K562 (cell line): ENCODE data around the gene KPNA3. TPM values are rescaled to one million over a fixed set of nuclear protein-coding genes. Genes with fewer than 3 reads are reported as not detected.

Experiments
- CTBP1 ChIP-seq: fragments of 450-650 bp; IDR thresholded peaks from 2 replicates; pipeline ENCODE4 v1.6.1; 2016; ENCODE audit warnings: borderline replicate concordance
- EGR1 ChIP-seq: fragments of 450-650 bp; conservative IDR thresholded peaks from 2 replicates; pipeline ENCODE4 v1.6.1; 2017; ENCODE audit warnings: mild to moderate bottlenecking
- LEF1 ChIP-seq: fragments of 450-650 bp; IDR thresholded peaks from 2 replicates; pipeline ENCODE4 v1.6.1; 2016; ENCODE audit warnings: mild to moderate bottlenecking
- MAX ChIP-seq: sonication (generic); formaldehyde crosslinking; IDR thresholded peaks from 2 replicates; pipeline ENCODE4 v1.9.0; 2022; ENCODE audit warnings: mild to moderate bottlenecking, missing genetic modification reagents
- MCM2 ChIP-seq: fragments of 450-650 bp; IDR thresholded peaks from 2 replicates; pipeline ENCODE4 v1.6.1; 2017; ENCODE audit warnings: low read depth, mild to moderate bottlenecking
- MECOM ChIP-seq: fragments of 250-450 bp; sonication (Bioruptor Pico); IDR thresholded peaks from 2 replicates; pipeline ENCODE4 v1.8.0; 2022; ENCODE audit warnings: inconsistent platforms
- MXI1 ChIP-seq: IDR thresholded peaks from 2 replicates; pipeline ENCODE4 v1.6.1; 2011; ENCODE audit warnings: low read depth, mild to moderate bottlenecking, improper control_type of control experiment, low read length
- NFIX ChIP-seq: fragments of 250-450 bp; sonication (Bioruptor Pico); IDR thresholded peaks from 2 replicates; pipeline ENCODE4 v1.4.0; 2020; ENCODE audit warnings: low read depth, mild to moderate bottlenecking, moderate library complexity
- PML ChIP-seq: IDR thresholded peaks from 2 replicates; pipeline ENCODE4 v1.6.1; 2012; ENCODE audit warnings: low read length, inconsistent platforms
- SP1 ChIP-seq: sonication (generic); formaldehyde crosslinking; IDR thresholded peaks from 2 replicates; pipeline ENCODE4 v1.8.1; 2022; ENCODE audit warnings: mild to moderate bottlenecking, missing genetic modification reagents
- SREBF1 ChIP-seq: fragments of 150-350 bp; IDR thresholded peaks from 2 replicates; pipeline ENCODE4 v1.6.1; 2014; ENCODE audit warnings: antibody characterized with exemption, low read depth, low read length, borderline replicate concordance
- TAF1 ChIP-seq: IDR thresholded peaks from 2 replicates; pipeline ENCODE4 v1.6.1; 2011; ENCODE audit warnings: mild to moderate bottlenecking, low read length, moderate library complexity; ENCODE audit not compliant: insufficient read depth, control insufficient read depth, severe bottlenecking; ENCODE audit errors: extremely low read depth
- ZBTB7A ChIP-seq: IDR thresholded peaks from 2 replicates; pipeline ENCODE4 v1.6.1; 2011; ENCODE audit warnings: low read depth, mild to moderate bottlenecking, low read length, moderate library complexity, borderline replicate concordance; ENCODE audit not compliant: control insufficient read depth
- ZNF354B ChIP-seq: fragments of 250-450 bp; sonication (Bioruptor Pico); IDR thresholded peaks from 2 replicates; pipeline ENCODE4 v1.4.0; 2020
- ZNF436 ChIP-seq: fragments of 250-450, 450-650 bp; sonication (Bioruptor Pico); formaldehyde crosslinking; IDR thresholded peaks from 2 replicates; pipeline ENCODE4 v1.7.0; 2020; ENCODE audit warnings: mild to moderate bottlenecking
- ZNF785 ChIP-seq: fragments of 250-450 bp; sonication (Bioruptor Pico); IDR thresholded peaks from 2 replicates; pipeline ENCODE4 v1.4.0; 2020; ENCODE audit warnings: mild to moderate bottlenecking
- polyA plus RNA-seq, 8 experiments: library from polyadenylated mRNA; depleted of rRNA in 4 of 8; stranded (reverse) in 5 of 8; unstranded in 3 of 8; fragments of >200 nt; fragmentation: Nextera tagmentation in 2 of 8; fragmentation: Illumina TruSeq in 1 of 8; extraction: Ambion mirVana in 2 of 8; extraction: Trizol in 1 of 8; gene quantifications; 2 replicates each; pipeline versions ENCODE4 v1.2.1 to v1.2.3, GENCODE V29; 2011 to 2014; ENCODE audit warnings: inconsistent platforms in 1 of 8, missing spikeins in 1 of 8
- total RNA-seq, 7 experiments: library from RNA; depleted of rRNA in 6 of 7; stranded (reverse); fragments of >200 nt in 6 of 7; fragmentation: Illumina TruSeq in 2 of 7; extraction: Trizol in 2 of 7; gene quantifications; 2 replicates each; pipeline versions ENCODE4 v1.2.1 to v1.2.3, GENCODE V29; 2011 to 2021; ENCODE audit warnings: low replicate concordance in 1 of 7
- TF ChIP-seq, protein P1 (sequence below): fragments of 200-800 bp; sonication (Bioruptor generic); IDR thresholded peaks from 2 replicates; pipeline ENCODE4 v1.6.1; 2016; ENCODE audit warnings: missing genetic modification characterization, missing compliant biosample characterization
- TF ChIP-seq, protein P2 (sequence below), 2 experiments: fragments of 200-800 bp in 1 of 2; sonication (Bioruptor generic) in 1 of 2; sonication (generic) in 1 of 2; formaldehyde crosslinking in 1 of 2; IDR thresholded peaks in 1 of 2; conservative IDR thresholded peaks in 1 of 2; 2 replicates each; pipeline versions ENCODE4 v1.5.0 to v1.6.1; 2016 to 2020; ENCODE audit warnings: missing compliant biosample characterization in 1 of 2, missing genetic modification characterization in 1 of 2, missing genetic modification reagents in 1 of 2
- TF ChIP-seq, protein P3 (sequence below): sonication (generic); formaldehyde crosslinking; IDR thresholded peaks from 2 replicates; pipeline ENCODE4 v1.8.0; 2022; ENCODE audit warnings: mild to moderate bottlenecking, missing genetic modification reagents

KPNA3 gene
- total and polyA plus RNA-seq, 9 of the 15 experiments (the other 6 are each of a cell fraction or from before 2014, with no cell fraction given) = 8.5 to 23.4 (median 15.7) TPM

GRCh38 chr13:49690995-49691784, 101.3 kb downstream of the KPNA3 start, which contains the start of gene EBPL (continued):
- TF ChIP-seq, protein P1, sequence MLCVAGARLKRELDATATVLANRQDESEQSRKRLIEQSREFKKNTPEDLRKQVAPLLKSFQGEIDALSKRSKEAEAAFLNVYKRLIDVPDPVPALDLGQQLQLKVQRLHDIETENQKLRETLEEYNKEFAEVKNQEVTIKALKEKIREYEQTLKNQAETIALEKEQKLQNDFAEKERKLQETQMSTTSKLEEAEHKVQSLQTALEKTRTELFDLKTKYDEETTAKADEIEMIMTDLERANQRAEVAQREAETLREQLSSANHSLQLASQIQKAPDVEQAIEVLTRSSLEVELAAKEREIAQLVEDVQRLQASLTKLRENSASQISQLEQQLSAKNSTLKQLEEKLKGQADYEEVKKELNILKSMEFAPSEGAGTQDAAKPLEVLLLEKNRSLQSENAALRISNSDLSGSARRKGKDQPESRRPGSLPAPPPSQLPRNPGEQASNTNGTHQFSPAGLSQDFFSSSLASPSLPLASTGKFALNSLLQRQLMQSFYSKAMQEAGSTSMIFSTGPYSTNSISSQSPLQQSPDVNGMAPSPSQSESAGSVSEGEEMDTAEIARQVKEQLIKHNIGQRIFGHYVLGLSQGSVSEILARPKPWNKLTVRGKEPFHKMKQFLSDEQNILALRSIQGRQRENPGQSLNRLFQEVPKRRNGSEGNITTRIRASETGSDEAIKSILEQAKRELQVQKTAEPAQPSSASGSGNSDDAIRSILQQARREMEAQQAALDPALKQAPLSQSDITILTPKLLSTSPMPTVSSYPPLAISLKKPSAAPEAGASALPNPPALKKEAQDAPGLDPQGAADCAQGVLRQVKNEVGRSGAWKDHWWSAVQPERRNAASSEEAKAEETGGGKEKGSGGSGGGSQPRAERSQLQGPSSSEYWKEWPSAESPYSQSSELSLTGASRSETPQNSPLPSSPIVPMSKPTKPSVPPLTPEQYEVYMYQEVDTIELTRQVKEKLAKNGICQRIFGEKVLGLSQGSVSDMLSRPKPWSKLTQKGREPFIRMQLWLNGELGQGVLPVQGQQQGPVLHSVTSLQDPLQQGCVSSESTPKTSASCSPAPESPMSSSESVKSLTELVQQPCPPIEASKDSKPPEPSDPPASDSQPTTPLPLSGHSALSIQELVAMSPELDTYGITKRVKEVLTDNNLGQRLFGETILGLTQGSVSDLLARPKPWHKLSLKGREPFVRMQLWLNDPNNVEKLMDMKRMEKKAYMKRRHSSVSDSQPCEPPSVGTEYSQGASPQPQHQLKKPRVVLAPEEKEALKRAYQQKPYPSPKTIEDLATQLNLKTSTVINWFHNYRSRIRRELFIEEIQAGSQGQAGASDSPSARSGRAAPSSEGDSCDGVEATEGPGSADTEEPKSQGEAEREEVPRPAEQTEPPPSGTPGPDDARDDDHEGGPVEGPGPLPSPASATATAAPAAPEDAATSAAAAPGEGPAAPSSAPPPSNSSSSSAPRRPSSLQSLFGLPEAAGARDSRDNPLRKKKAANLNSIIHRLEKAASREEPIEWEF = no peak
- peak; percentile 66 for TF ChIP-seq TAF1
- TF ChIP-seq EGR1 = peak; percentile 40
- no peak for TF ChIP-seq MECOM (CRISPR knock-in tag)
- TF ChIP-seq MCM2 = no peak
- no peak for TF ChIP-seq SP1
- no peak for TF ChIP-seq SREBF1
- TF ChIP-seq, protein P2, sequence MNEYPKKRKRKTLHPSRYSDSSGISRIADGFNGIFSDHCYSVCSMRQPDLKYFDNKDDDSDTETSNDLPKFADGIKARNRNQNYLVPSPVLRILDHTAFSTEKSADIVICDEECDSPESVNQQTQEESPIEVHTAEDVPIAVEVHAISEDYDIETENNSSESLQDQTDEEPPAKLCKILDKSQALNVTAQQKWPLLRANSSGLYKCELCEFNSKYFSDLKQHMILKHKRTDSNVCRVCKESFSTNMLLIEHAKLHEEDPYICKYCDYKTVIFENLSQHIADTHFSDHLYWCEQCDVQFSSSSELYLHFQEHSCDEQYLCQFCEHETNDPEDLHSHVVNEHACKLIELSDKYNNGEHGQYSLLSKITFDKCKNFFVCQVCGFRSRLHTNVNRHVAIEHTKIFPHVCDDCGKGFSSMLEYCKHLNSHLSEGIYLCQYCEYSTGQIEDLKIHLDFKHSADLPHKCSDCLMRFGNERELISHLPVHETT (CRISPR knock-in tag; conservative IDR thresholded peaks at IDR 0.05 in 1 of 2, IDR thresholded peaks at IDR 0.05 in 1 of 2) = peak in 1 of 2 experiments; percentile 55; a peak in 1 of 4 replicates
- no peak for TF ChIP-seq PML
- peak; percentile 69 for TF ChIP-seq MAX (CRISPR knock-in tag)
- 0 out of 2 replicates have a peak, but pooled peaks have one; percentile 26 for TF ChIP-seq CTBP1
- no peak for TF ChIP-seq ZNF354B (CRISPR knock-in tag)
- TF ChIP-seq NFIX (CRISPR knock-in tag) = no peak
- TF ChIP-seq LEF1 = no peak
- TF ChIP-seq ZNF785 (CRISPR knock-in tag) = no peak
- TF ChIP-seq ZNF436 (CRISPR knock-in tag) = no peak
- TF ChIP-seq ZBTB7A = peak; percentile 46; the same call in 1 of the 2 replicates
- TF ChIP-seq, protein P3, sequence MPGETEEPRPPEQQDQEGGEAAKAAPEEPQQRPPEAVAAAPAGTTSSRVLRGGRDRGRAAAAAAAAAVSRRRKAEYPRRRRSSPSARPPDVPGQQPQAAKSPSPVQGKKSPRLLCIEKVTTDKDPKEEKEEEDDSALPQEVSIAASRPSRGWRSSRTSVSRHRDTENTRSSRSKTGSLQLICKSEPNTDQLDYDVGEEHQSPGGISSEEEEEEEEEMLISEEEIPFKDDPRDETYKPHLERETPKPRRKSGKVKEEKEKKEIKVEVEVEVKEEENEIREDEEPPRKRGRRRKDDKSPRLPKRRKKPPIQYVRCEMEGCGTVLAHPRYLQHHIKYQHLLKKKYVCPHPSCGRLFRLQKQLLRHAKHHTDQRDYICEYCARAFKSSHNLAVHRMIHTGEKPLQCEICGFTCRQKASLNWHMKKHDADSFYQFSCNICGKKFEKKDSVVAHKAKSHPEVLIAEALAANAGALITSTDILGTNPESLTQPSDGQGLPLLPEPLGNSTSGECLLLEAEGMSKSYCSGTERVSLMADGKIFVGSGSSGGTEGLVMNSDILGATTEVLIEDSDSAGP (CRISPR knock-in tag) = no peak
- TF ChIP-seq MXI1 = no peak
